OCI-LY7 (cell line): Measurements from ENCODE around the gene GPR55.

ENCODE experiments used
- CTCF ChIP-seq: fragments of 200-600 bp; sonication (generic); conservative IDR thresholded peaks from 2 replicates; pipeline ENCODE4 v1.5.1; 2014; ENCODE audit warnings: mild to moderate bottlenecking, antibody characterized with exemption, low read length, moderate library complexity, mixed read lengths
- EZH2phosphoT487 ChIP-seq: fragments of 200-600 bp; sonication (generic); IDR thresholded peaks from 2 replicates; pipeline ENCODE4 v1.6.1; 2018; ENCODE audit warnings: low read depth, borderline replicate concordance, mild to moderate bottlenecking, mixed run types, antibody characterized with exemption, low read length, moderate library complexity, mixed read lengths

- TF ChIP-seq CTCF = no peak
- no peak for TF ChIP-seq EZH2phosphoT487
Measured at GRCh38 chr2:230910546-230911177, 14.4 kb downstream of the GPR55 start.
